OCI-LY3 (cell line): Measurements from ENCODE around the gene SAP130.

Experiments used
- H2AFZ ChIP-seq: fragments of 200-600, 300-600 bp; shearing (Covaris generic); 2 replicates; pipeline ENCODE4 v1.6.0; 2014; ENCODE audit warnings: antibody characterized with exemption, low read depth, low read length
- H3K27ac ChIP-seq: fragments of 200-600, 300-600 bp; sonication (generic); 2 replicates; pipeline ENCODE4 v1.5.1; 2014; ENCODE audit warnings: mild to moderate bottlenecking, low read length, moderate library complexity, mixed read lengths
- H3K27me3 ChIP-seq: fragments of 200-600, 300-600 bp; sonication (generic); 2 replicates; pipeline ENCODE4 v1.6.1; 2014; ENCODE audit warnings: low read depth, low read length, mixed read lengths
- H3K36me3 ChIP-seq: fragments of 200-600, 300-600 bp; sonication (generic); replicated peaks from 2 replicates; pipeline ENCODE3; 2014; ENCODE audit warnings: low read depth, low read length, mixed read lengths
- H3K4me1 ChIP-seq: fragments of 300-600, 200-600 bp; sonication (generic); 2 replicates; pipeline ENCODE4 v1.6.1; 2014; ENCODE audit warnings: low read length, mixed read lengths
- H3K4me2 ChIP-seq: fragments of 200-600, 300-600 bp; sonication (generic); 2 replicates; pipeline ENCODE4 v1.6.1; 2014; ENCODE audit warnings: low read length, mixed read lengths
- H3K4me3 ChIP-seq: fragments of 300-600, 200-600 bp; sonication (generic); 2 replicates; pipeline ENCODE4 v1.5.1; 2014; ENCODE audit warnings: antibody characterized with exemption, mild to moderate bottlenecking, low read length, moderate library complexity
- H3K79me2 ChIP-seq: fragments of 300-600, 200-600 bp; shearing (Covaris generic); 2 replicates; pipeline ENCODE4 v1.6.1; 2014; ENCODE audit warnings: mild to moderate bottlenecking, low read length, mixed read lengths
- H3K9ac ChIP-seq: fragments of 300-600, 200-600 bp; shearing (Covaris generic); 2 replicates; pipeline ENCODE4 v1.6.0; 2014; ENCODE audit warnings: mild to moderate bottlenecking, low read length, moderate library complexity
- H3K9me3 ChIP-seq: fragments of 200-600, 300-600 bp; shearing (Covaris generic); 2 replicates; pipeline ENCODE4 v1.6.1; 2014; ENCODE audit warnings: low read length, mixed read lengths; ENCODE audit not compliant: insufficient read depth
- H4K20me1 ChIP-seq: fragments of 200-600, 300-600 bp; sonication (generic); 2 replicates; pipeline ENCODE4 v1.6.1; 2016; ENCODE audit warnings: low read length, mixed read lengths; ENCODE audit not compliant: insufficient read depth
- EZH2phosphoT487 ChIP-seq: fragments of 200-600 bp; shearing (Covaris generic); IDR thresholded peaks from 2 replicates; pipeline ENCODE4 v1.6.1; 2018; ENCODE audit warnings: antibody characterized with exemption, mixed run types, low read depth
- TF ChIP-seq, protein P1 (sequence below): fragments of 200-600, 300-600 bp; sonication (generic); IDR thresholded peaks from 2 replicates; pipeline ENCODE4 v1.5.1; 2014; ENCODE audit warnings: antibody characterized with exemption, low read length, low read depth

The SAP130 gene

DNA sequence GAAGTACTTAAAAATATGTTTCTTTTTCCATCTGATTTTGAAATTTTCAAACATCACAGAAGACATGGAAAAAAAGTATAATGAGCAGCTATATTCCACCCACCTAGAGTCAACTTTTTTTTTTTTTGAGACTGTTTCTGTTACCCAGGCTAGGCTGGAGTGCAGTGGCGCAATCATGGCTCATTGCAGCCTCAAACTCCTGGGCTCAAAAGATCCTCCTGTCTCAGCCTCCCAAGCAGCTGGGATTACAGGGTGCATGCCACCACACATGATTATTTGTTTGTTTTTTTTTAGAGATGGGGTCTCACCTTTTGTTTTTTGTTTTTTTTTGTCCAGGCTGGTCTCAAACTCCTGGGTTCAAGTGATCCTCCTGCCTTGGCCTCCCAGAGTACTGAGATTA is 36.5 kb upstream of the SAP130 start:
- Histone ChIP-seq H3K4me2 (no peak overlapping the region), H2AFZ (no peak overlapping the region), H4K20me1 (no peaks in the 10 kb centered on the region), H3K4me1 (no peaks in the 10 kb centered on the region), H3K9me3 (no peaks in the 10 kb centered on the region), H3K36me3 (no peaks in the 10 kb centered on the region), H3K9ac (no peak overlapping the region), H3K27ac (no peak overlapping the region), H3K79me2 (no peaks in the 10 kb centered on the region), H3K4me3 (no peak overlapping the region), H3K27me3 (no peaks in the 10 kb centered on the region)
- TF ChIP-seq, protein P1, sequence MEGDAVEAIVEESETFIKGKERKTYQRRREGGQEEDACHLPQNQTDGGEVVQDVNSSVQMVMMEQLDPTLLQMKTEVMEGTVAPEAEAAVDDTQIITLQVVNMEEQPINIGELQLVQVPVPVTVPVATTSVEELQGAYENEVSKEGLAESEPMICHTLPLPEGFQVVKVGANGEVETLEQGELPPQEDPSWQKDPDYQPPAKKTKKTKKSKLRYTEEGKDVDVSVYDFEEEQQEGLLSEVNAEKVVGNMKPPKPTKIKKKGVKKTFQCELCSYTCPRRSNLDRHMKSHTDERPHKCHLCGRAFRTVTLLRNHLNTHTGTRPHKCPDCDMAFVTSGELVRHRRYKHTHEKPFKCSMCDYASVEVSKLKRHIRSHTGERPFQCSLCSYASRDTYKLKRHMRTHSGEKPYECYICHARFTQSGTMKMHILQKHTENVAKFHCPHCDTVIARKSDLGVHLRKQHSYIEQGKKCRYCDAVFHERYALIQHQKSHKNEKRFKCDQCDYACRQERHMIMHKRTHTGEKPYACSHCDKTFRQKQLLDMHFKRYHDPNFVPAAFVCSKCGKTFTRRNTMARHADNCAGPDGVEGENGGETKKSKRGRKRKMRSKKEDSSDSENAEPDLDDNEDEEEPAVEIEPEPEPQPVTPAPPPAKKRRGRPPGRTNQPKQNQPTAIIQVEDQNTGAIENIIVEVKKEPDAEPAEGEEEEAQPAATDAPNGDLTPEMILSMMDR = no peak
- TF ChIP-seq EZH2phosphoT487 = no peak

DNA sequence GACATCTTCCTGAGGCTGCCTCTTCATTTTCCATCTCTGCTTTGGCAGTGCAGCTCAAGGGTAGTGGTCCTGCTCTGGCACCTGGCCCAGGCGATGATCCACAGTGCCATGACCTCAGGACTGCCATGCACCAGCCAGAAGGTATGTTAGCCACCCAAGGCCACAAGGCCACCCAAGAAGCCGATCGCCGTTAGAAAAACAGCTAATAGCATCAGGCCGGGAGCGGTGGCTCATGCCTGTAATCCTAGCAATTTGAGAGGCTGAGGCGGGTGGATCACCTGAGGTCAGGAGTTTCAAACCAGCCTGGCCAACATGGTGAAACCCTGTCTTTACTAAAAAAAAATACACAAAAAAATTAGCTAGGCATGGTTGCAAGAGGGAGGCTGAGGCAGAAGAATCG is 34.7 kb upstream of the SAP130 start:
- Histone ChIP-seq H3K9me3 (no peaks in the 10 kb centered on the region), H3K27ac (no peak overlapping the region), H3K9ac (no peak overlapping the region), H3K4me1 (no peaks in the 10 kb centered on the region), H3K27me3 (no peaks in the 10 kb centered on the region), H3K79me2 (no peaks in the 10 kb centered on the region), H3K36me3 (no peaks in the 10 kb centered on the region), H2AFZ (no peak overlapping the region), H4K20me1 (no peaks in the 10 kb centered on the region), H3K4me3 (no peak overlapping the region), H3K4me2 (no peak overlapping the region)
- TF ChIP-seq EZH2phosphoT487 = no peak
- TF ChIP-seq, protein P1 = no peak

DNA sequence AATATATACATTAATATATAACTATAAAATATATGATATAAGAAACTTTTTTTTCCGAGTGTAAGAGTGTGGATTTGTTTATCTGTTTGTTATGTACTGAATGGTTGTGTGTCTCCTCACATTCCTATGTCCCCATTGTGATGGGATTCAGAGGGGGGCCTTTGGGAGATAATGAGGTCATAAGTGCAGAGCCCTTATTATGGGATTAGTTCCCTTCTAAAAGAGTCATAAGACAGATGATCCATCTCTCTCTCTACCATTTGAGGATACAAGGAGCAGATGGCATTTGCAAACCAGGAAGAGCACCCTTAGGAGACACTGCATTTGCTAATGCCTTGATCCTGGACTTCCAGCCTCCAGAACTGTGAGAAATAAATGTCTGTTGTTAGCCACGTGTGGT is 30.3 kb upstream of the SAP130 start:
- no peaks in the 10 kb centered on the region for H3K79me2 ChIP-seq
- H3K4me3 ChIP-seq = no peak overlapping the region
- TF ChIP-seq, protein P1 = no peak
- TF ChIP-seq EZH2phosphoT487 = no peak
- H2AFZ ChIP-seq = no peak overlapping the region
- no peaks in the 10 kb centered on the region for H3K27me3 ChIP-seq
- no peaks in the 10 kb centered on the region for H4K20me1 ChIP-seq
- no peaks in the 10 kb centered on the region for H3K4me1 ChIP-seq
- no peak overlapping the region for H3K9ac ChIP-seq
- H3K4me2 ChIP-seq = no peak overlapping the region
- H3K27ac ChIP-seq = no peak overlapping the region
- no peaks in the 10 kb centered on the region for H3K9me3 ChIP-seq
- no peaks in the 10 kb centered on the region for H3K36me3 ChIP-seq

DNA sequence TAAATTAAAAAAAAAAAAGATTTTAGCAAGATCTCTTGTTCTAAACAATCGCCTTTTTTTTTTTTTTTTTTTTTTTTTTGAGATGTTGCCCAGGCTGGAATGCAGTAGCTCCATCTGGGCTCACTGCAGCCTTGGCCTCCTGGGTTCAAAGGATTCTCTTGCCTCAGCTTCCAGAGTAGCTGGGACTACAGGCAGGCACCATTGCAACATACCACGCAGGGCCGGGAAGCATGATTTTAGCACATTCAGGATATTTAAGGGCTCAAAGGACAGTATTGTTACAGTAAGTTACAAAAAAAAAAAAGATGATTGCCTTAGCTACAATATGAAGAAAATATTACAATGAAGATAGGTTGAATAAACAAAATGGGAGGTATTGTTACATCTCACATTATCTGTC is 29.5 kb upstream of the SAP130 start:
- Histone ChIP-seq H3K4me2 (no peak overlapping the region), H3K4me3 (no peak overlapping the region), H4K20me1 (no peaks in the 10 kb centered on the region), H3K9ac (no peak overlapping the region), H3K27ac (no peak overlapping the region), H3K9me3 (no peaks in the 10 kb centered on the region), H2AFZ (no peak overlapping the region), H3K4me1 (no peaks in the 10 kb centered on the region), H3K27me3 (no peaks in the 10 kb centered on the region), H3K79me2 (no peaks in the 10 kb centered on the region), H3K36me3 (no peaks in the 10 kb centered on the region)
- TF ChIP-seq EZH2phosphoT487 = no peak
- TF ChIP-seq, protein P1 = no peak
